Fibroblast of villous mesenchyme (primary cell): ENCODE measurements around the gene TNS3. TPM values are rescaled to one million over a fixed set of nuclear protein-coding genes. Genes with fewer than 3 reads are reported as not detected.

Experiments
- DNase-seq: peaks from one replicate; pipeline ENCODE4 v3.0.0-alpha.2; 2010; ENCODE audit warnings: low read depth
- H3K4me3 ChIP-seq: 2 replicates; pipeline ENCODE4 v1.5.1; 2011; ENCODE audit warnings: low read depth, mild to moderate bottlenecking, low read length
- CTCF ChIP-seq: IDR thresholded peaks from 2 replicates; pipeline ENCODE4 v1.5.1; 2012; ENCODE audit warnings: low read depth, mild to moderate bottlenecking, low read length; ENCODE audit not compliant: insufficient read depth
- total RNA-seq: library from RNA; depleted of rRNA; stranded (reverse); fragments of >200 nt; gene quantifications from 2 replicates; pipeline ENCODE4 v1.2.3, GENCODE V29; 2012

The TNS3 gene
- total RNA-seq, 1 donor = 202 TPM

GRCh38 chr7:47394751-47395252 lies 187.1 kb downstream of the TNS3 start:
- DNase-seq = no peak
- TF ChIP-seq CTCF = no peak
- H3K4me3 ChIP-seq = no peak overlapping the region

GRCh38 chr7:47394216-47394615 lies 187.7 kb downstream of the TNS3 start:
- no peak for TF ChIP-seq CTCF
- no peak for DNase-seq
- H3K4me3 ChIP-seq = no peak overlapping the region

- DNase-seq = no peak
- TF ChIP-seq CTCF = no peak
Measured at GRCh38 chr7:47393406-47393805, 188.5 kb downstream of the TNS3 start.

GRCh38 chr7:47392241-47392759 lies 189.6 kb downstream of the TNS3 start:
- DNase-seq = peak; percentile 97
- TF ChIP-seq CTCF = peak; percentile 77
- H3K4me3 ChIP-seq = no peak overlapping the region

More at GRCh38 chr7:47393406-47393805, 188.5 kb downstream of the TNS3 start:
- H3K4me3 ChIP-seq = no peak overlapping the region

- DNase-seq = no peak
- TF ChIP-seq CTCF = no peak
- H3K4me3 ChIP-seq = no peak overlapping the region
Measured at GRCh38 chr7:47391726-47392125, 190.2 kb downstream of the TNS3 start.

GRCh38 chr7:47390914-47391313 lies 191.0 kb downstream of the TNS3 start:
- no peak overlapping the region for H3K4me3 ChIP-seq
- DNase-seq = no peak
- TF ChIP-seq CTCF = no peak

GRCh38 chr7:47389923-47390630 lies 191.8 kb downstream of the TNS3 start:
- no peak overlapping the region for H3K4me3 ChIP-seq
- no peak for DNase-seq
- no peak for TF ChIP-seq CTCF
